ENCODE measurements around the gene DNMT1.
"Not testable (repeated sequence)": the region's sequence is repeated elsewhere in the genome, so short reads cannot be mapped to it uniquely, and the experiment has no call there.

DNMT1 gene

DNA sequence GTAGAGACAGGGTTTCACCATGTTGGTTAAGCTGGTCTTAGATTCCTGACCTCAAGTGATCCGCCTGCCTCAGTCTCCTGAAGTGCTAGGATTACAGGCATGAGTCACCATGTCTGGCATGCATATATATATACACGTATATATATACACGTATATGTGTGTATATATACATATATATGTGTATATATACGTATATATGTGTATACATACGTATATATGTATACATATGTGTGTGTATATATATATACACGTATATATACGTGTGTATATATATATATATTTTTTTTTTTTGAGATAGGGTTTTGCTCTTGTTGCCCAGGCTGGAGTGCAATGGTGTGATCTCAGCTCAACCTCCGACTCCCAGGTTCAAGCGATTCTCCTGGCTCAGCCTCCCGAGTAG, 11.9 kb downstream of the DNMT1 start:
- no peaks in the 10 kb centered on the region for H3K4me1 ChIP-seq (ENCODE audit: control insufficient read depth, insufficient read depth, low read length)
- H3K36me3 ChIP-seq (ENCODE audit: control insufficient read depth, insufficient read depth, low read length): peaks cover 75% of the 10 kb centered on the region
- H3K27me3 ChIP-seq (ENCODE audit: control insufficient read depth, insufficient read depth, low read length): no peaks in the 10 kb centered on the region
- H3K9me3 ChIP-seq (ENCODE audit: control insufficient read depth, insufficient read depth, low read depth, low read length): no peaks in the 10 kb centered on the region
- no peak overlapping the region for H3K4me3 ChIP-seq (ENCODE audit: low read depth, low read length)
- no peak overlapping the region for H3K27ac ChIP-seq (ENCODE audit: low read depth, low read length)
- no peak overlapping the region for H3K9ac ChIP-seq (ENCODE audit: low read length)

GRCh38 chr19:10182076-10182475, 12.7 kb downstream of the DNMT1 start:
- no peak overlapping the region for H3K9ac ChIP-seq (ENCODE audit: low read length)
- no peak overlapping the region for H3K4me3 ChIP-seq (ENCODE audit: low read depth, low read length)
- H3K9me3 ChIP-seq (ENCODE audit: control insufficient read depth, insufficient read depth, low read depth, low read length): no peaks in the 10 kb centered on the region
- H3K36me3 ChIP-seq (ENCODE audit: control insufficient read depth, insufficient read depth, low read length): peaks cover 74% of the 10 kb centered on the region
- no peak overlapping the region for H3K27ac ChIP-seq (ENCODE audit: low read depth, low read length)
- no peaks in the 10 kb centered on the region for H3K4me1 ChIP-seq (ENCODE audit: control insufficient read depth, insufficient read depth, low read length)
- no peaks in the 10 kb centered on the region for H3K27me3 ChIP-seq (ENCODE audit: control insufficient read depth, insufficient read depth, low read length)

DNA sequence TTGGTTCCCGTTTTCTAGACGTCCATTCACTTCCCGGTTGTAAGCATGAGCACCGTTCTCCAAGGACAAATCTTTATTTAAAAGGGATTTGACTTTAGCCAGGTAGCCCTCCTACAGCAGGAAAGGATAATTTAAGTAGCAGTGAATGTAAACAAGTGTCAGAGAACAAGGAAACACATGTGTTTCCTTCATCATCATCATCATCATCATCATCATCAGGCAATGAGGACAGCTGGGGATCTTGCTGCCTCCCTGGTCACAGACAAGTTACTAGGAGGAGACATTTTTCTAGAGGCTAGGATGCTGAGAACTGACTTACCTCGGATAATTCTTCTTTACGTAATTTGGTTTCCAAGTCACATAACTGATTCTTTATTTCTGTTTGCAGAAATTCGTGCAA, 14.3 kb downstream of the DNMT1 start:
- no peaks in the 10 kb centered on the region for H3K27me3 ChIP-seq (ENCODE audit: control insufficient read depth, insufficient read depth, low read length)
- H3K4me1 ChIP-seq (ENCODE audit: control insufficient read depth, insufficient read depth, low read length): no peaks in the 10 kb centered on the region
- H3K36me3 ChIP-seq (ENCODE audit: control insufficient read depth, insufficient read depth, low read length): peaks cover 72% of the 10 kb centered on the region
- no peaks in the 10 kb centered on the region for H3K9me3 ChIP-seq (ENCODE audit: control insufficient read depth, insufficient read depth, low read depth, low read length)
- no peak overlapping the region for H3K4me3 ChIP-seq (ENCODE audit: low read depth, low read length)
- no peak overlapping the region for H3K9ac ChIP-seq (ENCODE audit: low read length)
- no peak overlapping the region for H3K27ac ChIP-seq (ENCODE audit: low read depth, low read length)

DNA sequence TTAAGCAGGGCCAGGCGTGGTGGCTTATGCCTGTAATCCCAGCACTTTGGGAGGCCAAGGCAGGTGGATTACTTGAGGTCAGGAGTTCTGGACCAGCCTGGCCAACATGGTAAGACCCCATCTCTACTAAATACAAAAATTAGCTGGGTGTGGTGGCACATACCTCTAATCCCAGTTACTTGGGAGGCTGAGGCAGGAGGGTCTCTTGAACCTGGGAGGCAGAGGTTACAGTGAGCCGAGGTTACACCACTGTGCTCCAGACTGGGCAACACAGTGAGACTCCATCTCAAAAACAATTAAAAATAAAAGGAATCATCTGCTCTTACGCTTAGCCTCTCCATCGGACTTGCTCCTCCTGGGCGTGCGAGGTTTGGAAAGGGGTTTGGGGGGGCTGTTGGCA, 14.7 kb downstream of the DNMT1 start:
- H3K4me3 ChIP-seq (ENCODE audit: low read depth, low read length); H3K9ac ChIP-seq (ENCODE audit: low read length); H3K4me1 ChIP-seq (ENCODE audit: control insufficient read depth, insufficient read depth, low read length); H3K27me3 ChIP-seq (ENCODE audit: control insufficient read depth, insufficient read depth, low read length); H3K9me3 ChIP-seq (ENCODE audit: control insufficient read depth, insufficient read depth, low read depth, low read length); H3K27ac ChIP-seq (ENCODE audit: low read depth, low read length): not testable (repeated sequence)
- H3K36me3 ChIP-seq (ENCODE audit: control insufficient read depth, insufficient read depth, low read length): peaks cover 74% of the 10 kb centered on the region

GRCh38 chr19:10173527-10173926, 21.2 kb downstream of the DNMT1 start:
- no peak overlapping the region for H3K9ac ChIP-seq (ENCODE audit: low read length)
- H3K4me3 ChIP-seq (ENCODE audit: low read depth, low read length): no peak overlapping the region
- H3K27ac ChIP-seq (ENCODE audit: low read depth, low read length): no peak overlapping the region
- no peaks in the 10 kb centered on the region for H3K9me3 ChIP-seq (ENCODE audit: control insufficient read depth, insufficient read depth, low read depth, low read length)
- no peaks in the 10 kb centered on the region for H3K27me3 ChIP-seq (ENCODE audit: control insufficient read depth, insufficient read depth, low read length)
- no peaks in the 10 kb centered on the region for H3K4me1 ChIP-seq (ENCODE audit: control insufficient read depth, insufficient read depth, low read length)
- H3K36me3 ChIP-seq (ENCODE audit: control insufficient read depth, insufficient read depth, low read length): peaks cover 85% of the 10 kb centered on the region

DNA sequence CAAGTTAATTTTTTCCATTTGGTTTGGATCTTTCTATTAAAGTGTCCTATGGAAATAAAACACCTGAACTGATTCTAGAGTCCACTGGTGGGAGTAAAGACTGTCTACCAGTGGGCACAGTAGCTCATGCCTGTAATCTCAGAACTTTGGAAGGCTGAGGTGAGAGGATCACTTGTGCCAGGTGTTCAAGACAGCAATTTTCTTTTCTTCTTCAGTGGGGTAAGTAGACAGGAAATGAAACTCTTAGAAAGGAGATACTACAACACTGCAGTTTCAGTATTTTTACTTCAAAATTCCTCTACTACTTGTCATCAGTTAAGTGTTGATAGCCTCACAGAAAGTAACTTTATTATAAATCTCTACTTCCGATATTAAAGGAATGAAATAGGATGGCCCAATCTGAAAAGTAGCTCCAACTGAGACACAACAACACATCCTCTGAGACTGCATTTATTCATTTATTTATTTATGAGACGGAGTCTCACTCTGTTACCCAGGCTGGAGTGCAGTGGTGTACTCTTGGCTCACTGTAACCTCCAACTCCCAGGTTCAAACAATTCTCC, 26.3 kb downstream of the DNMT1 start:
- H3K27ac ChIP-seq (ENCODE audit: low read depth, low read length): no peak overlapping the region
- no peaks in the 10 kb centered on the region for H3K4me1 ChIP-seq (ENCODE audit: control insufficient read depth, insufficient read depth, low read length)
- peaks cover 89% of the 10 kb centered on the region for H3K36me3 ChIP-seq (ENCODE audit: control insufficient read depth, insufficient read depth, low read length)
- H3K27me3 ChIP-seq (ENCODE audit: control insufficient read depth, insufficient read depth, low read length): no peaks in the 10 kb centered on the region
- no peaks in the 10 kb centered on the region for H3K9me3 ChIP-seq (ENCODE audit: control insufficient read depth, insufficient read depth, low read depth, low read length)
- no peak overlapping the region for H3K9ac ChIP-seq (ENCODE audit: low read length)
- H3K4me3 ChIP-seq (ENCODE audit: low read depth, low read length): no peak overlapping the region

DNA sequence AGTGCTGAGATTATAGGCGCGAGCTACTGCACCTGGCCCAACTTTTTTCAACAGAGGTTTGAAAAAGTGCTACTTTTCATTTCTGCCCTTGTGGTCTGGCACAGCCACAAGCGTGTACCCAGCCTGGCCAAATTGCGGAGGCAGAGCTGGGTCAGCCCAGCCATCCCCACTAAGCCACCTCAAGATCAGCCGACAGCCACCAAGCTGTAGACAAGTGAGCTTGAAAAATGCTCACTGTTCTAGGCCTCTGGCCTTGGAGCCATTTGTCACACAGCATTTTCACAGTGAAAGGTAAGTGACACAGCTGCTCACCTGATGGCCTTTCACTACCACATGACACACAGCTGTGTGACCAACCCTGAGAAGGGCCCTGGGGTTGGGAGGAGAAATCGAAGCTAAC, 27.3 kb downstream of the DNMT1 start:
- no peak overlapping the region for H3K4me3 ChIP-seq (ENCODE audit: low read depth, low read length)
- H3K27ac ChIP-seq (ENCODE audit: low read depth, low read length): no peak overlapping the region
- H3K9ac ChIP-seq (ENCODE audit: low read length): no peak overlapping the region
- H3K4me1 ChIP-seq (ENCODE audit: control insufficient read depth, insufficient read depth, low read length): no peaks in the 10 kb centered on the region
- no peaks in the 10 kb centered on the region for H3K27me3 ChIP-seq (ENCODE audit: control insufficient read depth, insufficient read depth, low read length)
- no peaks in the 10 kb centered on the region for H3K9me3 ChIP-seq (ENCODE audit: control insufficient read depth, insufficient read depth, low read depth, low read length)
- peaks cover 88% of the 10 kb centered on the region for H3K36me3 ChIP-seq (ENCODE audit: control insufficient read depth, insufficient read depth, low read length)

DNA sequence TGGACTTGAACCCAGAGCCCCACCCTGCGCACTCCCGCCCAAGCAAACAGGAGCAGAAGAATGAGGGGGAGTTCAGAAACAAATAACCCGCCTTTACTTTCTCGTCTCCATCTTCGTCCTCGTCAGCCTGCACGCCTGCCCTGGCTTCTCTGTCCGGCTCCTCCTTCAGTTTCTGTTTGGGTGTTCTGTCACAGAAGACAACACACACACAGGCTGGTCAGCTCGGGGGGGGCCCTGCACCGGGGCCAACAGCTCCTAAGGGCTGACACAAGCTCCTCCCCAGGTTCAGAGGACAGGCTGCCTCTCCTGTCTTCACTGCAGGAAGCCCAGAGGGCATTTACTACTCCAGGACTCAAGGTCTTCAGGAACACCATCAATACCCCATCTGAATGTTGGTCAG, 28.3 kb downstream of the DNMT1 start:
- H3K27ac ChIP-seq (ENCODE audit: low read depth, low read length); H3K9ac ChIP-seq (ENCODE audit: low read length); H3K4me3 ChIP-seq (ENCODE audit: low read depth, low read length); H3K9me3 ChIP-seq (ENCODE audit: control insufficient read depth, insufficient read depth, low read depth, low read length); H3K27me3 ChIP-seq (ENCODE audit: control insufficient read depth, insufficient read depth, low read length); H3K4me1 ChIP-seq (ENCODE audit: control insufficient read depth, insufficient read depth, low read length): not testable (repeated sequence)
- peaks cover 92% of the 10 kb centered on the region for H3K36me3 ChIP-seq (ENCODE audit: control insufficient read depth, insufficient read depth, low read length)

DNA sequence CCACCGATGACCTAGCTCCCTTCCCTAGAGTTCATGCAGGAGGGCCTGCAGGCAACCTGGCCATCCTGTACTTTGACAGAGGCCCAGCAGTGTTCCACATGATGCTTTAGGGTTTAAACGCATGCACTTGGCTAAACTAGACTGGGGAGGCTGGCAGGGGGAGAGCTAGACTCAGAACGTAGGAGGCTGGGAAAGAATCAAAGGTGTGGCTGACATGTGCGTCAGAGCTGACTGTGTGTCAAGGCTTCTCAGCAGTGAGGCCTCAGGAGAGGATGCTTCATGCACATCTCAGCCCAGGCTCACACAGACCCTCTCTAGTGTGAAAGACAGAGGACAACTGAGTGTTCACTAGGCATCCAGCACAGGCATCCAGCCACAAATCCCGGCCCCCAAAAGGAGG, 28.7 kb downstream of the DNMT1 start:
- Histone ChIP-seq H3K27me3 (ENCODE audit: control insufficient read depth, insufficient read depth, low read length) (no peaks in the 10 kb centered on the region), H3K9me3 (ENCODE audit: control insufficient read depth, insufficient read depth, low read depth, low read length) (no peaks in the 10 kb centered on the region), H3K4me3 (ENCODE audit: low read depth, low read length) (no peak overlapping the region), H3K9ac (ENCODE audit: low read length) (no peak overlapping the region), H3K36me3 (ENCODE audit: control insufficient read depth, insufficient read depth, low read length) (peaks cover 92% of the 10 kb centered on the region), H3K27ac (ENCODE audit: low read depth, low read length) (no peak overlapping the region), H3K4me1 (ENCODE audit: control insufficient read depth, insufficient read depth, low read length) (no peaks in the 10 kb centered on the region)

- H3K36me3 ChIP-seq (ENCODE audit: control insufficient read depth, insufficient read depth, low read length): peaks cover 95% of the 10 kb centered on the region
- no peaks in the 10 kb centered on the region for H3K4me1 ChIP-seq (ENCODE audit: control insufficient read depth, insufficient read depth, low read length)
- H3K27ac ChIP-seq (ENCODE audit: low read depth, low read length): no peak overlapping the region
- no peak overlapping the region for H3K9ac ChIP-seq (ENCODE audit: low read length)
- H3K9me3 ChIP-seq (ENCODE audit: control insufficient read depth, insufficient read depth, low read depth, low read length): no peaks in the 10 kb centered on the region
- no peak overlapping the region for H3K4me3 ChIP-seq (ENCODE audit: low read depth, low read length)
- no peaks in the 10 kb centered on the region for H3K27me3 ChIP-seq (ENCODE audit: control insufficient read depth, insufficient read depth, low read length)
Measured at GRCh38 chr19:10163536-10163935, 31.2 kb downstream of the DNMT1 start.

DNA sequence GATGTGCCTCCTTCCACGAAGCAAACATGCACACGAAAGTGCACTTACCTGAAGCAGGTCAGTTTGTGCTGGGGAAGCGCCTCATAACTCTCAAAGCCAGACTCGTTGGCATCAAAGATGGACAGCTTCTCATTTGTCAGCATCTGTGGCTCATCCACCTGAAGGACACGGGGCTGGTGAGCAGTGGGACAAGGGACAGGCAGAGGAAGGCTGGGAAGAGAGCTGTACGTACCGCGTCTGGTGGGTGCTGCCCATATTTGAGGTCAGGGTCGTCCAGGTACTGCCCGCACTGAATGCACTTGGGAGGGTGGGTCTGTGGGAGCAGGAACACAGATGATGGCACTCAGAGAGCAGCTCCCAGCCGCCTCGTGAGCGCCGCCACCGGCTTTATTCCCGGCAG, 35.1 kb downstream of the DNMT1 start:
- Histone ChIP-seq H3K4me3 (ENCODE audit: low read depth, low read length) (no peak overlapping the region), H3K9me3 (ENCODE audit: control insufficient read depth, insufficient read depth, low read depth, low read length) (no peaks in the 10 kb centered on the region), H3K27me3 (ENCODE audit: control insufficient read depth, insufficient read depth, low read length) (no peaks in the 10 kb centered on the region), H3K4me1 (ENCODE audit: control insufficient read depth, insufficient read depth, low read length) (no peaks in the 10 kb centered on the region), H3K9ac (ENCODE audit: low read length) (no peak overlapping the region), H3K27ac (ENCODE audit: low read depth, low read length) (no peak overlapping the region), H3K36me3 (ENCODE audit: control insufficient read depth, insufficient read depth, low read length) (peaks cover 97% of the 10 kb centered on the region)

DNA sequence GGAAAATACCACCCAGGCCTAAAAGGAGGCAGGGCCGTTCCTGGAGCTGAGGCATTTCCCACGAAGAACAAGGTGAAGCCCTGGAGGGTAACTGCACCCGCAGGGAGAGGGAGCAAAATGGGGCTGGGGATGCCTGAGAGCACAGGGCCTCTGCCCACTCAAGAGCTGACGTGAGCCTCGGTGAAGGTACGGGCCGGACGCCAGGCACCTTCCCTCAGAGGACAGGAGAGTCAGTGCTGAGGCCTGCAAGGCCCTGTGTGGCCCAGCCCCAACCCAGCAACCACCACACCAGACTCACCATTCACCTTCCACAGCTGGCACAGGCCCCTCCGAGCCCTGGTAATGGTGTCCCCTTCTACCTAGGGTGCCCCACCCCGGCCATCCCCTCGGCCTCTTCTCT, 36.3 kb downstream of the DNMT1 start:
- Histone ChIP-seq H3K27ac (ENCODE audit: low read depth, low read length) (no peak overlapping the region), H3K4me3 (ENCODE audit: low read depth, low read length) (no peak overlapping the region), H3K4me1 (ENCODE audit: control insufficient read depth, insufficient read depth, low read length) (no peaks in the 10 kb centered on the region), H3K9me3 (ENCODE audit: control insufficient read depth, insufficient read depth, low read depth, low read length) (no peaks in the 10 kb centered on the region), H3K36me3 (ENCODE audit: control insufficient read depth, insufficient read depth, low read length) (peaks cover 99% of the 10 kb centered on the region), H3K27me3 (ENCODE audit: control insufficient read depth, insufficient read depth, low read length) (no peaks in the 10 kb centered on the region), H3K9ac (ENCODE audit: low read length) (no peak overlapping the region)
